Mesothelial cell of epicardium (in vitro differentiated cells): ENCODE data around the gene MAL. TPM values are rescaled to one million over a fixed set of nuclear protein-coding genes. Genes with fewer than 3 reads are reported as not detected.

Experiments used
- DNase-seq, 2 experiments: peaks; one replicate each; pipeline ENCODE4 v3.0.0; 2021; ENCODE audit warnings: low spot score in 2 of 2; ENCODE audit not compliant: unreplicated experiment in 2 of 2
- H3K27ac Mint-ChIP-seq: 2 replicates; pipeline ENCODE4 v1.8.0; 2021; ENCODE audit warnings: mixed read lengths
- H3K27me3 Mint-ChIP-seq: 2 replicates; pipeline ENCODE4 v1.8.0; 2021; ENCODE audit warnings: low read depth, mixed read lengths
- H3K36me3 Mint-ChIP-seq: 2 replicates; pipeline ENCODE4 v1.8.0; 2021; ENCODE audit warnings: mixed read lengths
- H3K4me1 Mint-ChIP-seq: 2 replicates; pipeline ENCODE4 v1.8.0; 2021; ENCODE audit warnings: mixed read lengths
- H3K4me3 Mint-ChIP-seq: 2 replicates; pipeline ENCODE4 v1.8.0; 2021; ENCODE audit warnings: mild to moderate bottlenecking, moderate library complexity, mixed read lengths
- H3K9me3 Mint-ChIP-seq: 2 replicates; pipeline ENCODE4 v1.8.0; 2021; ENCODE audit warnings: mixed read lengths
- total RNA-seq: library from RNA; stranded (reverse); gene quantifications from 3 replicates; pipeline ENCODE4 v1.2.1, GENCODE V29; 2021
- TF ChIP-seq, protein P1 (sequence below): fragments of 200-600 bp; sonication (generic); IDR thresholded peaks from one replicate; pipeline ENCODE4 v1.5.0; 2021; ENCODE audit warnings: antibody characterized with exemption; ENCODE audit not compliant: unreplicated experiment

MAL gene
- total RNA-seq, 1 donor from 2014 or later = not detected

DNA sequence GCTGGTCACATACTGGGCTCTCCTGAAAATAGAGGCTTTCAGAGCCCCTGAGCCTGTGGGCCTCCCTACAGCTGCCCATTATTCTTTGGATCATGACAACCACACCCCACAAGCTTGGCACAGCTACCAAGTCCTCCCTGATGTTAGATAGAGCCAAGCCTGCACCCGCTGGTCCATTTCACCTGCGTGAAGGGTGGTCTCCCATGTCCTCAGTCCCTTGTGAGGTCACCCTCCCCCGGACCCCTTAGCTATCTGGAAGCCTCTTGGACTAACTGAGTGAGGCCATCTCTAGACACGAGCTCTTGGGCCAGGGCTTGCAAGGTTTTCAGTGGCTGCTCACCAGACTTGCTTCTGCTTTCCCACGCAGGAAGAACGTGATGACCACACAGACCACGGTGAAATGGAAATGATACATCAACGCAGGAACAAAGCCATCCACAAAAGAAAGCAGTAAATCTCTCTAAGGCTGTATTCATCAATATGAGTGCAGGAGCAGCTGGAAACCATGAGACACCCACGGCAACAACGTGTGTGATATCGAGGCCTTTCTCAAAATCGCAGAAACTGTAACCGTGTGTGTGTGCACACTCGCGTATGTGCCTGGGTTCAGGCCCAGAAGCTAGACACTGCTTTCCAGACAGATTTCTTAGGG lies 10.1 kb upstream of the MAL start:
- Mint-ChIP-seq H3K36me3 (no peaks in the 10 kb centered on the region), H3K4me3 (no peak overlapping the region), H3K27me3 (peaks cover 33% of the 10 kb centered on the region), H3K4me1 (no peaks in the 10 kb centered on the region), H3K27ac (no peak overlapping the region), H3K9me3 (no peaks in the 10 kb centered on the region)
- TF ChIP-seq, protein P1, sequence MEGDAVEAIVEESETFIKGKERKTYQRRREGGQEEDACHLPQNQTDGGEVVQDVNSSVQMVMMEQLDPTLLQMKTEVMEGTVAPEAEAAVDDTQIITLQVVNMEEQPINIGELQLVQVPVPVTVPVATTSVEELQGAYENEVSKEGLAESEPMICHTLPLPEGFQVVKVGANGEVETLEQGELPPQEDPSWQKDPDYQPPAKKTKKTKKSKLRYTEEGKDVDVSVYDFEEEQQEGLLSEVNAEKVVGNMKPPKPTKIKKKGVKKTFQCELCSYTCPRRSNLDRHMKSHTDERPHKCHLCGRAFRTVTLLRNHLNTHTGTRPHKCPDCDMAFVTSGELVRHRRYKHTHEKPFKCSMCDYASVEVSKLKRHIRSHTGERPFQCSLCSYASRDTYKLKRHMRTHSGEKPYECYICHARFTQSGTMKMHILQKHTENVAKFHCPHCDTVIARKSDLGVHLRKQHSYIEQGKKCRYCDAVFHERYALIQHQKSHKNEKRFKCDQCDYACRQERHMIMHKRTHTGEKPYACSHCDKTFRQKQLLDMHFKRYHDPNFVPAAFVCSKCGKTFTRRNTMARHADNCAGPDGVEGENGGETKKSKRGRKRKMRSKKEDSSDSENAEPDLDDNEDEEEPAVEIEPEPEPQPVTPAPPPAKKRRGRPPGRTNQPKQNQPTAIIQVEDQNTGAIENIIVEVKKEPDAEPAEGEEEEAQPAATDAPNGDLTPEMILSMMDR = no peak
- no peak for DNase-seq

DNA sequence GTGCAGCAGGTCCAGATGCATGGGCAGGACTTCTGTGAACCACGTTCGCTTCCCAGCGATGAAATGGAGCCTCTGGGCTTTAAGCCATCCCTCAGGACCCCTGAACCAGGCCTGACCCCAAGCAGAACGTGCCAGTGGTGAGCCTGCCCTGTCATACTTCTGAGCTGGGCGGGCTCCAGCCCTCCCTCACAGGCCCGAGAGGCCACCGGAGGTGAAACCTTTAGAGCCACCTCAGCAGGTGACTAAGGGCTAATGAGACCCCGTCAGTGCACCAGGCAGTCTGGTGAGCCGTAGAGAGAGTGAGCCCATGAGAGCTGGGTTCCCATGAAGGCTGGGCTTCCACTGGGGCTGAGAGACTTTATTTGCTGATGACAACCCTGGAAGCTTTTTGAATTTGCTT lies 8.9 kb upstream of the MAL start:
- Mint-ChIP-seq H3K4me1 (no peaks in the 10 kb centered on the region), H3K4me3 (no peak overlapping the region), H3K27me3 (peaks cover 42% of the 10 kb centered on the region), H3K9me3 (no peaks in the 10 kb centered on the region), H3K27ac (no peak overlapping the region), H3K36me3 (no peaks in the 10 kb centered on the region)
- no peak for DNase-seq
- TF ChIP-seq, protein P1 = no peak

DNA sequence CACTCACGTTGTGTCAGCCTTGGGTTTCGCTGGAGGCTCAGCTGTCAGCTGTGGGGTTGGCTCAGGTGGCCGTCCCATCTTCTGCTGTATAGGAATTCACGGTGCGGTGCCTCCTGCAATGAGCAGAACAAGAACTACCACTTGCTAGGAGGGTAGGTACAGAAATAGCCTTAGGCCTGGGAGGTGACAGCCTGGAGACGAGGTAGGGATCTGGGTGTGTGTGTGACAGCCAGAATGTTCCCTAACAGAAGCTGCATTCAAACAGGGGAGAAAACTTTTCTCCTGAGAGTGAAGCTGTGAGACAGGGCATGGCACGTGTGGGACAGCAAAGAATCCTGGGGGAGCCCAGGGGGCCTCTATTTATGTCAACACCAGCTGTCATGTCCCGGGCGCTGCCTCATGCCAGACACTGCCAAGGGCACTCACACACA lies 8.4 kb upstream of the MAL start:
- Mint-ChIP-seq H3K4me3 (no peak overlapping the region), H3K27ac (no peak overlapping the region), H3K36me3 (no peaks in the 10 kb centered on the region), H3K27me3 (peaks cover 47% of the 10 kb centered on the region), H3K4me1 (no peaks in the 10 kb centered on the region), H3K9me3 (no peaks in the 10 kb centered on the region)
- TF ChIP-seq, protein P1 = no peak
- DNase-seq = no peak

DNA sequence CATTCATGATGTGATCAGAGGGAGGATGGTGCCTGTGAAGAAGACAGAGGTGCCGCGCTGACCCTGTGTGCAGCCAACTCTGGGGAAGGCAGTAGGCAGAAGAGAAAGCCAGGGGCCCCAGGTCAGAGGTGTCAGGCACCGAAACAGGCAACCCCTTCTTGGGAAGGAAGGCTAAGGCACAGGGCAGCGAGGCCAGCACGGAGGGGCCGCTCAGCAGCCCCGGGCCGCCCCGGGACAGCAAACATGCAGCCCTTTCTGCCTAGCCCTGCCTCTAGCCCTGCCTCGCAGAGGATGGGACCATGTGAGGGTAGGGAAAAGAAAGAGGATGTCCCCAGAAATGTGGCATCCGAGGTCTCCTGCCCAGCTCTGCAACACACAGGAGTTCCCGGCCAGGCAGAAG lies 7.7 kb upstream of the MAL start:
- Mint-ChIP-seq H3K27ac (no peak overlapping the region), H3K4me3 (no peak overlapping the region), H3K27me3 (peaks cover 54% of the 10 kb centered on the region), H3K9me3 (no peaks in the 10 kb centered on the region), H3K4me1 (no peaks in the 10 kb centered on the region), H3K36me3 (no peaks in the 10 kb centered on the region)
- TF ChIP-seq, protein P1 = no peak
- no peak for DNase-seq

DNA sequence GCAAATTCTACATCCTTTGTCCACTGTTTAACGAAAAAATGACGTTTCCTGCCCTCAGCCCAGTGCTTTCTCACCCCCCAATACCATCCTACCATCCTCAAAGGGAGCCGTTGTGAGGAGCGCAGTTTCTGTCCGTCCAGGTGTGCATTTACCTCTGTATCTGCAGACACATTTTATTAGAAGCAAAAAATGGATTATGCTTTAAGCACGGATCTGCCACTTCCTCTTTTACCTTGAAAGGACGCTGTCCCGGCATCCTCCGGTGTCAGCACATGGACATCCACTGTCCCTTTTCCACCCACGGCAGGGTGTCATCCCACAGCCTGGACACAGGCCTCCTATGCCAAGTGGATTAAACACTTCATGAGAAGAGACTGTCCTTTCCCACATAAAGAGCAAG lies 7.2 kb upstream of the MAL start:
- Mint-ChIP-seq H3K36me3 (no peaks in the 10 kb centered on the region), H3K27ac (no peak overlapping the region), H3K9me3 (no peaks in the 10 kb centered on the region), H3K4me3 (no peak overlapping the region), H3K27me3 (peaks cover 59% of the 10 kb centered on the region), H3K4me1 (no peaks in the 10 kb centered on the region)
- TF ChIP-seq, protein P1 = no peak
- no peak for DNase-seq
